ENCODE data around the gene MYOF. TPM values are rescaled to one million over a fixed set of nuclear protein-coding genes. Genes with fewer than 3 reads are reported as not detected.
"Not testable (repeated sequence)": the region's sequence is repeated elsewhere in the genome, so short reads cannot be mapped to it uniquely, and the experiment has no call there.

MYOF gene
- total and polyA plus RNA-seq, 10 of the 15 experiments (the other 5 are each of a cell fraction or from before 2014, with no cell fraction given) = 0.02 to 0.59 (median 0.17) TPM

GRCh38 chr10:93420091-93420490 lies 62.0 kb downstream of the MYOF start:
- Histone ChIP-seq H3K9ac (ENCODE audit: control insufficient read depth, insufficient read depth, low read length) (no peak overlapping the region), H3K27ac (ENCODE audit: control insufficient read depth, insufficient read depth) (no peak overlapping the region), H3K9me3 (replicated peaks; ENCODE audit: control insufficient read depth, insufficient read depth, low read length) (no peaks in the 10 kb centered on the region), H3K36me3 (ENCODE audit: control insufficient read depth in 2 of 2, insufficient read depth in 2 of 2, low read length in 1 of 2) (no peaks in the 10 kb centered on the region), H4K20me1 (ENCODE audit: control insufficient read depth, insufficient read depth) (no peaks in the 10 kb centered on the region), H3K79me2 (ENCODE audit: control insufficient read depth, insufficient read depth, low read length) (no peaks in the 10 kb centered on the region), H3K4me1 (ENCODE audit: control insufficient read depth, insufficient read depth, low read length) (no peaks in the 10 kb centered on the region), H3K27me3 (replicated peaks in 1 of 2; ENCODE audit: control insufficient read depth in 2 of 2, insufficient read depth in 2 of 2, low read length in 1 of 2) (no peaks in the 10 kb centered on the region), H2AFZ (ENCODE audit: control insufficient read depth, low read depth, low read length) (no peak overlapping the region), H3K4me3 (no peak overlapping the region), H3K4me2 (ENCODE audit: control insufficient read depth, insufficient read depth) (no peak overlapping the region)
- DNase-seq (ENCODE audit: low read depth, low spot score) (no peak), FAIRE-seq (no peak), ATAC-seq (no peak)
- no TSS peak for BruUV-seq (replicated peaks)
- POLR2A ChIA-PET = no interaction called here
- intact Hi-C loops (cut with micrococcal nuclease; ENCODE audit: unreplicated experiment) = no loop called here
- CTCF ChIA-PET = interaction anchor here (0.9 to 2.1 kb wide), 2 partner anchors 40 to 44 kb away, joined by 3 to 7 read pairs; no protein-coding TSS in a partner anchor
- in situ Hi-C loops (cut with MboI) = no loop called here
- SMC1A ChIA-PET (ENCODE audit: uncharacterized antibody, unreplicated experiment) = no interaction called here
- 18% methylated on average over 5 of the region's 5 CpGs for WGBS (ENCODE audit: insufficient coverage, insufficient replicate concordance, low lambda C conversion rate, missing lambda C conversion rate)
- RAD21 ChIA-PET (ENCODE audit: unreplicated experiment) = no interaction called here
- TF ChIP-seq, protein P1, sequence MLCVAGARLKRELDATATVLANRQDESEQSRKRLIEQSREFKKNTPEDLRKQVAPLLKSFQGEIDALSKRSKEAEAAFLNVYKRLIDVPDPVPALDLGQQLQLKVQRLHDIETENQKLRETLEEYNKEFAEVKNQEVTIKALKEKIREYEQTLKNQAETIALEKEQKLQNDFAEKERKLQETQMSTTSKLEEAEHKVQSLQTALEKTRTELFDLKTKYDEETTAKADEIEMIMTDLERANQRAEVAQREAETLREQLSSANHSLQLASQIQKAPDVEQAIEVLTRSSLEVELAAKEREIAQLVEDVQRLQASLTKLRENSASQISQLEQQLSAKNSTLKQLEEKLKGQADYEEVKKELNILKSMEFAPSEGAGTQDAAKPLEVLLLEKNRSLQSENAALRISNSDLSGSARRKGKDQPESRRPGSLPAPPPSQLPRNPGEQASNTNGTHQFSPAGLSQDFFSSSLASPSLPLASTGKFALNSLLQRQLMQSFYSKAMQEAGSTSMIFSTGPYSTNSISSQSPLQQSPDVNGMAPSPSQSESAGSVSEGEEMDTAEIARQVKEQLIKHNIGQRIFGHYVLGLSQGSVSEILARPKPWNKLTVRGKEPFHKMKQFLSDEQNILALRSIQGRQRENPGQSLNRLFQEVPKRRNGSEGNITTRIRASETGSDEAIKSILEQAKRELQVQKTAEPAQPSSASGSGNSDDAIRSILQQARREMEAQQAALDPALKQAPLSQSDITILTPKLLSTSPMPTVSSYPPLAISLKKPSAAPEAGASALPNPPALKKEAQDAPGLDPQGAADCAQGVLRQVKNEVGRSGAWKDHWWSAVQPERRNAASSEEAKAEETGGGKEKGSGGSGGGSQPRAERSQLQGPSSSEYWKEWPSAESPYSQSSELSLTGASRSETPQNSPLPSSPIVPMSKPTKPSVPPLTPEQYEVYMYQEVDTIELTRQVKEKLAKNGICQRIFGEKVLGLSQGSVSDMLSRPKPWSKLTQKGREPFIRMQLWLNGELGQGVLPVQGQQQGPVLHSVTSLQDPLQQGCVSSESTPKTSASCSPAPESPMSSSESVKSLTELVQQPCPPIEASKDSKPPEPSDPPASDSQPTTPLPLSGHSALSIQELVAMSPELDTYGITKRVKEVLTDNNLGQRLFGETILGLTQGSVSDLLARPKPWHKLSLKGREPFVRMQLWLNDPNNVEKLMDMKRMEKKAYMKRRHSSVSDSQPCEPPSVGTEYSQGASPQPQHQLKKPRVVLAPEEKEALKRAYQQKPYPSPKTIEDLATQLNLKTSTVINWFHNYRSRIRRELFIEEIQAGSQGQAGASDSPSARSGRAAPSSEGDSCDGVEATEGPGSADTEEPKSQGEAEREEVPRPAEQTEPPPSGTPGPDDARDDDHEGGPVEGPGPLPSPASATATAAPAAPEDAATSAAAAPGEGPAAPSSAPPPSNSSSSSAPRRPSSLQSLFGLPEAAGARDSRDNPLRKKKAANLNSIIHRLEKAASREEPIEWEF (IDR thresholded peaks at IDR 0.05; ENCODE audit: insufficient replicate concordance, low read depth, low read length) = no peak
- TF ChIP-seq IKZF2 (IDR thresholded peaks at IDR 0.05) (no peak), NFYA (IDR thresholded peaks at IDR 0.05; ENCODE audit: borderline replicate concordance, low read depth, low read length) (no peak), GABPA (IDR thresholded peaks at IDR 0.05; ENCODE audit: low read depth) (no peak), JUND (IDR thresholded peaks at IDR 0.05; ENCODE audit: low read depth, low read length) (no peak)
- TF ChIP-seq, protein P2, sequence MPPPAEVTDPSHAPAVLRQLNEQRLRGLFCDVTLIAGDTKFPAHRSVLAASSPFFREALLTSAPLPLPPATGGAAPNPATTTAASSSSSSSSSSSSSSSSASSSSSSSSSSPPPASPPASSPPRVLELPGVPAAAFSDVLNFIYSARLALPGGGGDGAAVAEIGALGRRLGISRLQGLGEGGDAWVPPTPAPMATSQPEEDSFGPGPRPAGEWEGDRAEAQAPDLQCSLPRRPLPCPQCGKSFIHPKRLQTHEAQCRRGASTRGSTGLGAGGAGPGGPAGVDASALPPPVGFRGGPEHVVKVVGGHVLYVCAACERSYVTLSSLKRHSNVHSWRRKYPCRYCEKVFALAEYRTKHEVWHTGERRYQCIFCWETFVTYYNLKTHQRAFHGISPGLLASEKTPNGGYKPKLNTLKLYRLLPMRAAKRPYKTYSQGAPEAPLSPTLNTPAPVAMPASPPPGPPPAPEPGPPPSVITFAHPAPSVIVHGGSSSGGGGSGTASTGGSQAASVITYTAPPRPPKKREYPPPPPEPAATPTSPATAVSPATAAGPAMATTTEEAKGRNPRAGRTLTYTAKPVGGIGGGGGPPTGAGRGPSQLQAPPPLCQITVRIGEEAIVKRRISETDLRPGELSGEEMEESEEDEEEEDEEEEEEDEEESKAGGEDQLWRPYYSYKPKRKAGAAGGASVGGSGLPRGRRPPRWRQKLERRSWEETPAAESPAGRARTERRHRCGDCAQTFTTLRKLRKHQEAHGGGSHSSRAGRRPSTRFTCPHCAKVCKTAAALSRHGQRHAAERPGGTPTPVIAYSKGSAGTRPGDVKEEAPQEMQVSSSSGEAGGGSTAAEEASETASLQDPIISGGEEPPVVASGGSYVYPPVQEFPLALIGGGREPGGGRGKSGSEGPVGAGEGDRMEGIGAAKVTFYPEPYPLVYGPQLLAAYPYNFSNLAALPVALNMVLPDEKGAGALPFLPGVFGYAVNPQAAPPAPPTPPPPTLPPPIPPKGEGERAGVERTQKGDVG (CRISPR knock-in tag; IDR thresholded peaks at IDR 0.05) = no peak

GRCh38 chr10:93419016-93419415 lies 63.1 kb downstream of the MYOF start:
- ATAC-seq; H2AFZ ChIP-seq (ENCODE audit: control insufficient read depth, low read depth, low read length); BruUV-seq (replicated peaks); RAD21 ChIA-PET (ENCODE audit: unreplicated experiment); H3K36me3 ChIP-seq (ENCODE audit: control insufficient read depth in 2 of 2, insufficient read depth in 2 of 2, low read length in 1 of 2); DNase-seq (ENCODE audit: low read depth, low spot score); H3K4me3 ChIP-seq; H4K20me1 ChIP-seq (ENCODE audit: control insufficient read depth, insufficient read depth); H3K4me1 ChIP-seq (ENCODE audit: control insufficient read depth, insufficient read depth, low read length); H3K4me2 ChIP-seq (ENCODE audit: control insufficient read depth, insufficient read depth); H3K79me2 ChIP-seq (ENCODE audit: control insufficient read depth, insufficient read depth, low read length); POLR2A ChIA-PET; intact Hi-C loops (cut with micrococcal nuclease; ENCODE audit: unreplicated experiment); H3K9me3 ChIP-seq (replicated peaks; ENCODE audit: control insufficient read depth, insufficient read depth, low read length); H3K27ac ChIP-seq (ENCODE audit: control insufficient read depth, insufficient read depth); H3K27me3 ChIP-seq (replicated peaks in 1 of 2; ENCODE audit: control insufficient read depth in 2 of 2, insufficient read depth in 2 of 2, low read length in 1 of 2); H3K9ac ChIP-seq (ENCODE audit: control insufficient read depth, insufficient read depth, low read length); FAIRE-seq; in situ Hi-C loops (cut with MboI): not testable (repeated sequence)
- ChIA-PET CTCF (interaction anchor here (0.9 kb wide), 1 partner anchor 39 kb away, joined by 3 read pairs; no protein-coding TSS in a partner anchor), SMC1A (ENCODE audit: uncharacterized antibody, unreplicated experiment) (interaction anchor here (0.6 kb wide), 2 partner anchors 14 to 263 kb away, joined by 3 read pairs; no protein-coding TSS in a partner anchor)
- WGBS (ENCODE audit: insufficient coverage, insufficient replicate concordance, low lambda C conversion rate, missing lambda C conversion rate) = 67% methylated on average over 8 of the region's 8 CpGs

All from GM12878 (cell line).